EL (cell line): ENCODE results near the gene MTHFR.

Experiments
- DNase-seq: peaks from one replicate; pipeline ENCODE4 v3.0.0-alpha.2; 2016

The MTHFR gene

GRCh38 chr1:11780380-11781147 lies 25.2 kb downstream of the MTHFR start:
- DNase-seq, result no peak

GRCh38 chr1:11779715-11780379 lies 25.9 kb downstream of the MTHFR start:
- no peak for DNase-seq

- no peak for DNase-seq
Observed at GRCh38 chr1:11778844-11779623, 26.7 kb downstream of the MTHFR start.

DNA sequence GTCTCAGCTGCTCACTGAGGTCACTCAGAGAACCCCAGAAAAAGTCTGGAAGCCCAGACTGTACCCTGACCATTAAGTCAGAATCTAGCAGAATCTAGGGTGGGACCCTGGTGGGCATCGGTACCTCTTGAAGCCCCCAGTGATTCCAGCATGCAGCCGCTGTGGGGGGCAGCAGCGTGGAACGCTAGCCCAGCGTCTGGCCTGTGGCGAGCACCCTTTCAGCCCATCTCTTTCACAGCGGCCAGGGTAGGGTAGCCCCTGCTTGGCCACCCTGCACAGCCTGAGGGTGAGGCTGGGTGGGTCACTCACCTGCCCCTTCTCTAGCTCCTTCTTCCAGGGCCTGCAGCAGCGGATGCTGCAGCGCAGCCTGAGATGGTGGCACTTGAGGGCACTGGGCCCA lies 27.4 kb downstream of the MTHFR start:
- DNase-seq, result no peak

DNA sequence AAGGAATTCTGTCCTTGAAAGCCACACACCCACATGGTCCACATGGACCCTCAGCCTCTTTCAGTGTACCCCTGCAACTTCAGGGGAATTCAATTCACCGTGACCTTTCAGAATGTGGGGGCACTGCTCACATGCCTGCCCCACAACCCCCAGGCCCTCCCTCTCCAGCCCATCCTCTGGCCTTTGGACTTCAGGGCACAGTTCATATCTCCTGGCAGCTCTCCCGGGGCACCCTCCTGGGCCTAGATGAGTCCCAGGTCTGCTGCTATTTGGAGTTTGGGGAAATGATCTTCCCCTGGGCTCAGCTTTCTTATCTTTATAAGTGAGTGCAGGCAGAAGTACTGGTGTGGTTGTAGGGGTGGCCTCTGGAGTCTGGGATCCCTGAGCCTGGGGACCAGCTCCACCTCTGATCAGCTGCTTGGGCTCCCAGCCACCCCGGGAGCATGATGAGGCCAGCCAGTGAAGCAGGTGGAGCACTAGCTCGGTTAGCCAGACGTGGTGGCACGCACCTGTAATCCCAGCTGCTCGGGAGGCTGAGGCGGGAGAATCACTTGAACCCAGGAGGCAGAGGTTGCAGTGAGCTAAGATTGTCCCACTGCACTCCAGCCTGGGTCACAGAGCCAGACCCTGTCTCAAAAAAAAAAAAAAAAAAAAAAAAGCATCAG lies 28.0 kb downstream of the MTHFR start:
- no peak for DNase-seq

DNA sequence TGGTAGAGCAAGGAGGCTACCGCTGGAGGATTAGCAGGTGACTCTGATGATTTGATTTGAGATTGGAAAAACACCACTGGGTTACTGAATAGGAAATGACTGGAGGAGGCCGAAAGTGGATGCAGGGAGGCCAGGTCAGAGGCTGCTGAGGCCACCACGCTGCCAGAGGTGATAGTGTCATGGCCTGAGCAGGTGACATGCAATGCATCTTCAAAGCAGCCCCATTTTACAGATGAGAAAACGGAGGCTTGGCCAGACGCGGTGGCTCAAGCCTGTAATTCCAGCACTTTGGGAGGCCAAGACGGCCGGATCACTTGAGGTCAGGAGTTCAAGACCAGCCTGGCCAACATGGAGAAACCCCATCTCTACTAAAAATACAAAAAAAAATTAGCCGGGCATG lies 31.0 kb downstream of the MTHFR start:
- DNase-seq, result no peak

DNA sequence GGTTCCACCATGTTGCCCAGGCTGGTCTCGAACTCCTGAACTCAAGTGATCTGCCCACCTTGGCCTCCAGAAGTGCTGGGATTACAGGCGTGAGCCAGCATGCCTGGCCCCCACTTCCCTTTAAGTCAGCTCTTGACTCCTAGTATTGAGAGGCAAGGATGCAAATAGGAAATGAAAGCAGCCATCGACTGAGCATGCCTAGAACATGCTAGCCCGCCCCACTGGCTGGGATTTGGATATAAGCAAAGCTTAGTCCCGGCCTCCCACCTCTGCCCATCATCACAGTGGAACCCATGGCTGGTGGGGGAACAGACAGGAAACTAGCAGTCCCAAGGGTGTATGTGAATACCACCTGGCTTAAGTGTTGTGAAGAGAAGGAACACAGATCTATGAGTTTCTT lies 33.3 kb downstream of the MTHFR start:
- no peak for DNase-seq

DNA sequence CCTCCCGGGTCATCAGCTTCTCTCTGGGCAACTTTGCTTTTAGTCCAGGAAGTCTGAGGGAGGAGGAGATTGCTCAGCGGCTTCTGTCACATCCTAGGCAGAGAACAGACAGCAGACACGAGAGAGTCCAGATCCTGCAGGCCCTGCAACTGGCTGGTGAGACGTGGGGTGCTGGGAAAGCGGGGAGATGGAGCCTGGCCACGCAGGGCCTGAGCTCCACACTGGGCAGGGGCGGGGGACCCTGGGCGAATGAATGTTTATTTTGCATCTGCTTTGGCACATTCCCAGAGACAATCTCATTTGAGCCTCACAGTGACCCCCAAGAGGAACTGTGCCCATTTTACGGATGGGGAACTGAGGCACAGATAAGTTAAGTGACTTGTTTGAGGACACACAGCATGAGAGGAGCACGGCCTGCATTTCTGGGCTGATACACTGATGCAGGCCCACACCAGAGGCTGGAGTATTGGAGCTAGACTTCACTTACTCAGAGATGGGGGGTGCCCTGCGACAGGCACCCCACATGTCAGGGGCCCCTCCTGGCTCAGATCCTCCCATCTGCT lies 34.2 kb downstream of the MTHFR start:
- DNase-seq, result no peak

GRCh38 chr1:11770011-11770410 lies 35.8 kb downstream of the MTHFR start:
- DNase-seq, result no peak

- DNase-seq, result no peak
Observed at GRCh38 chr1:11769274-11769673, 36.5 kb downstream of the MTHFR start.

- DNase-seq, result no peak
Observed at GRCh38 chr1:11768821-11769220, 36.9 kb downstream of the MTHFR start.

GRCh38 chr1:11767922-11768704 lies 37.7 kb downstream of the MTHFR start:
- DNase-seq, result no peak

DNA sequence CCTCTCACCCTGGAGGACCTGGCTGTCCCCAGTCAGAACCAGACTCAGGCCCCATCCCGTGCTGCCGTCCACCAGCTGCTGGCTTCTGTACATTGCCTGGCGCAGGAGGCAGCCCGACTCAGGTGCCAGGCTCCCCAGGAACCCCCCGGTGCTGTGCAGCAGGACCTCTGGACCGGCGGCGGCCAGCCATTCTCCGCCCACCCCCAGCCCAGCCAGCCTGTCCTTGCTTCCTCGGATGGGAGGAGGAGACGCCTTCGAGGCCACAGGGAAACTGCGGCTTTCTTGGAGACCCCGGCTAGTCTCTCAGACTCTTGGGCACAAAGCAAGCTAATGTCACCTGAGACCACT lies 39.4 kb downstream of the MTHFR start:
- no peak for DNase-seq

DNA sequence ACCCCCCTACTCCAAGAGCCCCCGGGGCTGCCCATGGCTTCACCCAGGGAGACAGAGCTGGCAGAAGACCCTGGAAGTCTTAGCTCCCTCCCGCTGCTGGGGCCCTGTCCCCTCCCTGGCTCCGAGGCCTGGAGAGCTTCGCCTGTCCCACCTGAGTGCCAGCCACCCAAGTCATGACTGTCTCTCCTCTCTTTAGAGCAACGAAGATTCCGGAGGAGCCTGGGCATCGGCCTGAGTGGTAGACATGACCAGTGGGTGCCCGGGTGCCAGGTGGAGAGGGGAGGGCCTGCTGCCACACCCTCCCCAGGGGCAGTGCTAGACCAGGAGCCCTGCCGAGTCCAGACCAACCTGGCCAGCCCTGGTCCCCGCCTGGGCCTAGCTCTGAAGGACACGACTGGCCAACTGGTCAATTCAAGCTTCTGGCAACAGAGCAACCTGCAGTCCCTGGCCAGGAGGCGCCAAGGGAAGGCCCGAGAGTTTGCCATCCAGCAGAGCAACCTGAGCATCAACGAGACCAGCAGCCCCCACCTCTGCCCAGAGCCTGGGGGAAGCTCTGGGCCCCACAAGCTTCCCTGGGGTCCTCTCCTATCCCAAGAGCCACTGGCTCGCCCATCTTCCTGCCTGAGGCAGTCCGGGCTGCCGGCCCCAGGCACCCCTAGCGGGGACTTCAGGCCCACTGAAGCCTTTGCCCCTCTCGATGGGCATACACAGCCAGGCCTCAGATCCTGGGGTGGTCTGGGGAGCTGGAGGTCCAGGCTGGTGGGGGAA lies 39.9 kb downstream of the MTHFR start:
- DNase-seq, result no peak

GRCh38 chr1:11764519-11764918 lies 41.2 kb downstream of the MTHFR start:
- DNase-seq, result no peak

GRCh38 chr1:11764115-11764514 lies 41.6 kb downstream of the MTHFR start:
- no peak for DNase-seq

- DNase-seq, result no peak
Observed at GRCh38 chr1:11761988-11762406, 43.8 kb downstream of the MTHFR start, which contains the start of gene C1orf167. Gene C1orf167 (plus strand): TSS chr1:11762193. CDS start chr1:11764401, 2,208 bp downstream.

GRCh38 chr1:11761285-11761684 lies 44.5 kb downstream of the MTHFR start:
- DNase-seq, result no peak

DNA sequence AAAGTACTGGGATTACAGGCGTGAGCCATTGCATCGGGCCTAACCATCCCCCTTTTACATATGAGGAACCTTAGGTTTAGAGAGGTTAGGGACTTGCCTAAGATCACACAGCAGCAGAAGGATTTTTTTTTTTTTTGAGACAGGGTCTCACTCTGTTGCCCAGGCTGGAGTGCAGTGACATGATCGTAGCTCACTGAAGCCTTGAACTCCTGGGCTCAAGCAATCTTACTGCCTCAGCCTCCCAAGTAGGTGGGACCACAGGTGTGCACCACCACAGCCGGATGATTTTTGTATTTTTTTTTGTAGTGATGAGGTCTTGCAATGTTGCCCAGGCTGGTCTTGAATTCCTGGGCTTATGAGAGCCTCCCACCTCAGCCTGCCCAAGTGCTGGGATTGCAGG lies 46.0 kb downstream of the MTHFR start:
- no peak for DNase-seq

DNA sequence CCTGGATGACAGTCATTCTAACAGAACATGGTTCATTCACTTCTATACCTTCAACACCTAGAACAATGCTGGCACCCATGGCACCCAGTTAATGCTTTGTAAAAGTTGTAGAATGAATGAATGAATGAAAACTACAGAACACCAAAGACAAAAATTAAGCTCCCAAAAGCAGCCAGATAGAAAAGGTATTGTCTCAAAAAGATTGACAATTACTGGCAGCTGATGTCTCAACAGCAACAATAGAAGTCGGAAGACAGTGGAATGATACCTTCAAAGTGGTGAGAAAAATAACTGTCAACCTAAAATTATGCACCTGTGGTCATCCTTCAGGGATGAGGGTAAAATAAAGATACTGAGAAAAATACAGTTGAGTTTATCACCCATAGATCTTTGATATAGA lies 48.7 kb downstream of the MTHFR start:
- DNase-seq, result no peak

GRCh38 chr1:11753555-11754208 lies 52.1 kb downstream of the MTHFR start:
- DNase-seq, result peak; percentile 28
